HG02763 (cell line): Measurements from ENCODE around the gene SLC38A4.

Experiments used
- ATAC-seq: cut with Tn5 transposase; IDR thresholded peaks from one replicate; pipeline ENCODE4 v1.9.1; 2021; ENCODE audit warnings: mild to moderate bottlenecking, moderate library complexity; ENCODE audit not compliant: unreplicated experiment

The SLC38A4 gene

DNA sequence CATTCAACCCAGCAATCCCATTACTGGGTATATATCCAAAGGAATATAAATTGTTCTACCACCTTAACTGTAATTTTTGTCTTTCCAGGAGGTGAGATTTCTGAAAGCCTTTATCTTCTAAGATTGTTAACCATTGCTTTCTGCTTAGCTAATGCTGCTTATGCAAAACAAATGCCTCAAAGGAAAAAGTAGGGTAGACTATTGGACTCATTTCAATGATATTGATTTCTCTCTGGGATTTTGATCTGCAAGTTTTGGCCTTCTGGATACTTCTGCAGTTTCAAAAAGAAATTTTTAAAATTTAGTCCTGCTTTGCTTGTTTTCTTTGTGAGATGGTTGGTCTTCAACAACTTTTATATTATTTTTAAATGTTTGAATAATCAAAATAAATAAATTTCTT, 108.6 kb downstream of the SLC38A4 start:
- no peak for ATAC-seq
